Sigmoid colon (tissue), 7 donors: ENCODE data around the gene POU6F2. TPM values are rescaled to one million over a fixed set of nuclear protein-coding genes. Genes with fewer than 3 reads are reported as not detected.

Experiments
- DNase-seq: peaks from one replicate; pipeline ENCODE4 v3.0.0-alpha.2; 2019
- H3K27ac ChIP-seq, 4 donors: fragments of 200-600 bp; sonication (generic); one replicate each; pipeline ENCODE4 v1.5.1; 2016 to 2019; ENCODE audit warnings: mild to moderate bottlenecking in 1 of 4
- H3K27me3 ChIP-seq, 3 donors: fragments of 200-600 bp; sonication (generic); one replicate each; pipeline ENCODE4 v1.5.1; 2019; ENCODE audit warnings: mild to moderate bottlenecking in 1 of 3
- H3K36me3 ChIP-seq, 4 donors: fragments of 200-600 bp; sonication (generic); one replicate each; pipeline ENCODE4 v1.5.1; 2016 to 2019
- H3K4me1 ChIP-seq, 4 donors: fragments of 200-600 bp; sonication (generic); one replicate each; pipeline ENCODE4 v1.5.1; 2017 to 2019
- H3K4me3 ChIP-seq, 4 donors: fragments of 200-600 bp; sonication (generic); one replicate each; pipeline ENCODE4 v1.5.1; 2017 to 2019; ENCODE audit warnings: mild to moderate bottlenecking in 2 of 4, moderate library complexity in 1 of 4
- H3K9me3 ChIP-seq, 4 donors: fragments of 200-600 bp in 3 of 4; sonication (generic) in 3 of 4; one replicate each; pipeline versions ENCODE4 v1.5.1 to v1.6.1; 2013 to 2019
- EP300 ChIP-seq, 4 donors: sonication (generic); formaldehyde crosslinking; IDR thresholded peaks; one replicate each; pipeline ENCODE4 v1.6.1; 2017; ENCODE audit warnings: antibody characterized with exemption in 4 of 4
- POLR2A ChIP-seq, 2 donors: fragments of 450-650 bp; IDR thresholded peaks; one replicate each; pipeline ENCODE4 v1.6.1; 2016; ENCODE audit warnings: antibody characterized with exemption in 2 of 2, mild to moderate bottlenecking in 2 of 2, moderate library complexity in 2 of 2
- POLR2AphosphoS5 ChIP-seq, 4 donors: sonication (generic); formaldehyde crosslinking; IDR thresholded peaks; one replicate each; pipeline ENCODE4 v1.6.1; 2017; ENCODE audit warnings: antibody characterized with exemption in 4 of 4
- whole genome bisulfite sequencing, 2 donors: extraction: QIAGEN DNeasy Blood & Tissue Kit; methylation state at CpG; one replicate each; pipeline ENCODE4 v1.1.7; 2013; 5-methylcytosine and 5-hydroxymethylcytosine counted together
- intact Hi-C: fragments of 100-400 bp; cut with DNase I; formaldehyde crosslinking; loops from one replicate; pipeline ENCODE4 v1.15.1; 2023
- polyA plus RNA-seq, 3 donors: library from polyadenylated mRNA; stranded (reverse); fragments of 200-250 nt; gene quantifications; one replicate each; pipeline ENCODE4 v1.2.3, GENCODE V29; 2013
- total RNA-seq, 4 donors: library from RNA; depleted of rRNA; stranded (reverse); fragments of >200 nt; gene quantifications; one replicate each; pipeline ENCODE4 v1.1.0, GENCODE V29; 2016
- TF ChIP-seq, protein P1 (sequence below), 4 experiments: fragments of 450-650 bp in 3 of 4; fragments of 200-600 bp in 1 of 4; IDR thresholded peaks; one replicate each; pipeline ENCODE4 v1.5.1; 2016 to 2019; ENCODE audit warnings: antibody characterized with exemption in 4 of 4, mild to moderate bottlenecking in 3 of 4, moderate library complexity in 2 of 4
- donor health status: healthy with polysubstance abuse.
- donor health status: Bipolar disorder and iron deficiency.
- donor health status: healthy.

The POU6F2 gene
- total RNA-seq, result not detected
- under 1 TPM in 1 of 3 donors, not detected in 2; 0.04 TPM for polyA plus RNA-seq

DNA sequence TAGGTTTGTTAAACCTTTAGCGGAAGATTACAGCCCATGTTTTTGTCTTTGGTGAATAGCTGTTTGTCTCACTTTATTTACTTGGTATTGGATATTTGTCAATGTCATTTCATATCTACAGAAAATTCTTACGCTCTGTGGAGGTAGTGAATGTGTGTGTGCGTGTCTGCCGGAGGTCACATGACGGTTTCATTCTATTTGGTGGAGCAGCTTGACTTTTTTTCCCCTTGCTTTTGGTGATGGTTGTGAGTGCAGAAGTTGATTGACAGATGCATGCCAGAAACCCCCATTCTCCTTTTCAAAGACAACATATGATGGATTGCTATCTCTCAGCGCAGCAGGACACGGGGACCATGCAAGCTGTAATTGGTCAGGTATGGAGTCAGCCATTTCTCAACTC lies at the start of gene POU6F2:
TSS of gene POU6F2 (plus strand) at position 225 of the 400 bp plus-strand sequence. CDS start at position 270, 45 bp downstream.
- Histone ChIP-seq H3K36me3 (no peaks in the 10 kb centered on the region), H3K4me3 (no peak within 1 kb of the TSS)

DNA sequence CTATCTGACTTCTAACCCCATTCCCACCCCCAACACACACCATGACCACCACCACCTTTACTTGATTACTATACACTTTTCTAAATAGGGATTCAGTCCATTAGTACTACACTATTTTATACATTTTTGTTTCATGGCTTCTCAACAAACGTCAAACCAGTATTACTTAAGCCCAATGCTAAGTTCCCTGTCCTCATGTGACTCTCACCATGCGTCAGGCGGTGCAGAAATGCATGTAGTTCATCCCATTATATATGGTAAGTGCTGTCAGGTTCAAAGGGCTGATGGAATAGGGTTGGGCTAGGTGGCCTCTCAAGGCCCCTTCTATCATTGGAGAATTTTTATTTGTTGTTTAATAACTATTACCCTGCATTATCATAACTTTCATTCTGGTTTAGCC lies 49.2 kb upstream of the POU6F2 start:
- WGBS, 2 donors, result 91 to 93% methylated on average over 3 of the region's 3 CpGs
- no peak for DNase-seq
- no peaks in the 10 kb centered on the region for H3K36me3 ChIP-seq
- no peak overlapping the region for H3K4me3 ChIP-seq
- H3K4me1 ChIP-seq, result no peaks in the 10 kb centered on the region
- intact Hi-C loops, result no loop called here
- no peak overlapping the region for H3K27ac ChIP-seq
- no peaks in the 10 kb centered on the region for H3K27me3 ChIP-seq
- H3K9me3 ChIP-seq, result no peaks in the 10 kb centered on the region
- no peak for TF ChIP-seq EP300 (IDR thresholded peaks at IDR 0.05)
- TF ChIP-seq, protein P1, sequence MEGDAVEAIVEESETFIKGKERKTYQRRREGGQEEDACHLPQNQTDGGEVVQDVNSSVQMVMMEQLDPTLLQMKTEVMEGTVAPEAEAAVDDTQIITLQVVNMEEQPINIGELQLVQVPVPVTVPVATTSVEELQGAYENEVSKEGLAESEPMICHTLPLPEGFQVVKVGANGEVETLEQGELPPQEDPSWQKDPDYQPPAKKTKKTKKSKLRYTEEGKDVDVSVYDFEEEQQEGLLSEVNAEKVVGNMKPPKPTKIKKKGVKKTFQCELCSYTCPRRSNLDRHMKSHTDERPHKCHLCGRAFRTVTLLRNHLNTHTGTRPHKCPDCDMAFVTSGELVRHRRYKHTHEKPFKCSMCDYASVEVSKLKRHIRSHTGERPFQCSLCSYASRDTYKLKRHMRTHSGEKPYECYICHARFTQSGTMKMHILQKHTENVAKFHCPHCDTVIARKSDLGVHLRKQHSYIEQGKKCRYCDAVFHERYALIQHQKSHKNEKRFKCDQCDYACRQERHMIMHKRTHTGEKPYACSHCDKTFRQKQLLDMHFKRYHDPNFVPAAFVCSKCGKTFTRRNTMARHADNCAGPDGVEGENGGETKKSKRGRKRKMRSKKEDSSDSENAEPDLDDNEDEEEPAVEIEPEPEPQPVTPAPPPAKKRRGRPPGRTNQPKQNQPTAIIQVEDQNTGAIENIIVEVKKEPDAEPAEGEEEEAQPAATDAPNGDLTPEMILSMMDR (IDR thresholded peaks at IDR 0.05), result no peak
- no peak for TF ChIP-seq POLR2AphosphoS5 (IDR thresholded peaks at IDR 0.05)
- no peak for TF ChIP-seq POLR2A (IDR thresholded peaks at IDR 0.05)

More for the DNA sequence above, at the start of gene POU6F2:
- intact Hi-C loops, result no loop called here
- TF ChIP-seq POLR2A (IDR thresholded peaks at IDR 0.05) (no peak), POLR2AphosphoS5 (IDR thresholded peaks at IDR 0.05) (no peak), EP300 (IDR thresholded peaks at IDR 0.05) (no peak)
- TF ChIP-seq, protein P1 (IDR thresholded peaks at IDR 0.05), result no peak
- WGBS, 2 donors, result 86 to 93% methylated on average over 7 of the region's 7 CpGs
- Histone ChIP-seq H3K27me3 (peaks cover 0 to 22% (median 10%) of the 10 kb centered on the region in 3 donors), H3K27ac (no peak within 1 kb of the TSS), H3K4me1 (peaks cover 0 to 9% (median 7%) of the 10 kb centered on the region in 4 donors), H3K9me3 (no peaks in the 10 kb centered on the region)
- no peak for DNase-seq

- no peaks in the 10 kb centered on the region for H3K4me1 ChIP-seq
- no peak for DNase-seq
- 86% methylated on average over 7 of the region's 7 CpGs for WGBS, 2 donors
- H3K27ac ChIP-seq, result no peak overlapping the region
- no peaks in the 10 kb centered on the region for H3K36me3 ChIP-seq
- TF ChIP-seq, protein P1 (IDR thresholded peaks at IDR 0.05), result no peak
- no peak for TF ChIP-seq EP300 (IDR thresholded peaks at IDR 0.05)
- H3K9me3 ChIP-seq, result no peaks in the 10 kb centered on the region
- intact Hi-C loops, result loop anchor here (5.0 to 10.0 kb wide), 2 partner anchors 135 to 593 kb away; no protein-coding TSS in a partner anchor
- no peak overlapping the region for H3K4me3 ChIP-seq
- H3K27me3 ChIP-seq, result no peaks in the 10 kb centered on the region
These were observed 48.1 kb upstream of the POU6F2 start for GRCh38 chr7:38929460-38930171.

DNA sequence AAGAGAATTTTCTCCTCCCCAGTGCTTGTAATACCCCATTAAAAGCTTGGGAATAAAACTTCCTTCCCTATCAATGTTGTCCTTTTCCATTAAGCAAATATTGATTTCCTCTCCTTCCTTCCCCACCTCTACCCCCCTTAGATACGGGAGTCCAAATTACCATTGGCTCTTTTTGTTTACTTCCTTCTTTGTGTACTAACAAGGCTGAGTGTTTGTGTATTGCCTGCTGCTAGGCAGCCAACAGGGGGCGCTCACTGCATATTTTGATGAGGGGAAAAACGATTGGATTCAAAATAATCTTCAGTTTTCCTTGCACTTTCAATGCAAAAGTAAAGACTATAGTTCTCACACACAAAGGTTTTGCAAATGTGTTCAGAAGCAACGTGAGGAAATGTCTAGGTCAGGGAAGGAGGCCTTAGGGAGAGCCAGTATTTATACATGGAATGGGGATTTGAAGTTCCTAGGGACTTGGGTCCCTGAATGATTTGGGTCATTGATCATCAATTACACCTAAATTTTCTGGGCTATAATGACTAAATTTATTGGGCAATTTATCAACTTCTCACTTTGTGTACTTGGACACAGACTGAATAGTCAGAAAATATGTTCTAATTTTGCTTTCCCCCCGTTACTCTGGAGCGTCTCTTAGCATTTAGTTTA lies 45.1 kb upstream of the POU6F2 start:
- TF ChIP-seq, protein P1 (IDR thresholded peaks at IDR 0.05), result peak; percentile 19 to 79 (median 64)
- no peak for TF ChIP-seq EP300 (IDR thresholded peaks at IDR 0.05)
- no peak for TF ChIP-seq POLR2AphosphoS5 (IDR thresholded peaks at IDR 0.05)
- TF ChIP-seq POLR2A (IDR thresholded peaks at IDR 0.05), result no peak
- intact Hi-C loops, result loop anchor here (2.0 to 10.0 kb wide), 3 partner anchors 138 to 590 kb away; no protein-coding TSS in a partner anchor
- Histone ChIP-seq H3K27me3 (no peaks in the 10 kb centered on the region), H3K4me1 (no peaks in the 10 kb centered on the region), H3K4me3 (no peak overlapping the region), H3K36me3 (no peaks in the 10 kb centered on the region), H3K27ac (no peak overlapping the region), H3K9me3 (no peaks in the 10 kb centered on the region)
- WGBS, 2 donors, result 32 to 39% methylated on average over 6 of the region's 6 CpGs
- no peak for DNase-seq
